Gastrocnemius medialis (tissue), 4 donors: Measurements from ENCODE around the gene ATG2A.

Experiments
- CTCF ChIP-seq, 5 experiments: fragments of 450-650 bp in 3 of 5; fragments of 200-600 bp in 2 of 5; sonication (generic) in 2 of 5; IDR thresholded peaks in 4 of 5; conservative IDR thresholded peaks in 1 of 5; 1 replicate in 4 of 5; 2 replicates in 1 of 5; pipeline ENCODE4 v1.5.1; 2016 to 2019; ENCODE audit warnings: antibody characterized with exemption in 5 of 5, mild to moderate bottlenecking in 3 of 5, moderate library complexity in 3 of 5
- POLR2A ChIP-seq, 2 donors: fragments of 450-650 bp; IDR thresholded peaks; one replicate each; pipeline ENCODE4 v1.6.1; 2017; ENCODE audit warnings: antibody characterized with exemption in 2 of 2, mild to moderate bottlenecking in 2 of 2, moderate library complexity in 2 of 2

GRCh38 chr11:64906314-64906635 lies 10.7 kb downstream of the ATG2A start:
- TF ChIP-seq CTCF (IDR thresholded peaks at IDR 0.05 in 4 of 5, conservative IDR thresholded peaks at IDR 0.05 in 1 of 5) (no peak), POLR2A (IDR thresholded peaks at IDR 0.05) (no peak)
